Measurements from ENCODE around the gene FTSJ3.
A peak's percentile ranks its signal among the peaks of the same experiment; 100 is the strongest.
"Not testable (repeated sequence)": the region's sequence is repeated elsewhere in the genome, so short reads cannot be mapped to it uniquely, and the experiment has no call there.

FTSJ3 gene

GRCh38 chr17:63843387-63843888 lies 16.0 kb upstream of the FTSJ3 start:
- not testable (repeated sequence) for DNase-seq (ENCODE audit: low read depth)

GRCh38 chr17:63842540-63843386 lies 15.3 kb upstream of the FTSJ3 start, which contains the start of gene SMARCD2:
SMARCD2 (minus strand) TSS chr17:63842685; CDS start chr17:63842674, 11 bp downstream.
- peak; percentile 98 for DNase-seq (ENCODE audit: low read depth)

DNA sequence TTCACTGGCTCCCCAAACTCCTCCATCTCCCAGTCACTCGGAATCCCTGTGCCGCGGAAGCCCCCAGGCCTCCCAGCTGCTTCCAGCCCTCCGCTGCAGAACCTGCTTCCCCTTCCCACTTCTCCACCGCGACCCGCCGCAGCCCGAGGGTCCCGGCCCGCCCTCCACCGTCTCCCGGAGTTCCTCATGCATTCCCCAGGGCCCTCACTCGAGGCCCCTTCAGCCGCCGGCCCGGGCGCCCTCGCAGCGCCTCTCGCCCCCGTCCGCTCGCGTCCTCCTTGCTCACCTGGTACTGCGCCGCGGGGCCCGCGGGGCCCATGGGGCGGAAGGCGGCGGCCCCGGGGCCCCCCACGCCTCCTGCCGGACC lies 14.7 kb upstream of the FTSJ3 start:
- no peak for DNase-seq (ENCODE audit: low read depth)

GRCh38 chr17:63841350-63842172 lies 14.1 kb upstream of the FTSJ3 start:
- DNase-seq (ENCODE audit: low read depth): no peak

DNA sequence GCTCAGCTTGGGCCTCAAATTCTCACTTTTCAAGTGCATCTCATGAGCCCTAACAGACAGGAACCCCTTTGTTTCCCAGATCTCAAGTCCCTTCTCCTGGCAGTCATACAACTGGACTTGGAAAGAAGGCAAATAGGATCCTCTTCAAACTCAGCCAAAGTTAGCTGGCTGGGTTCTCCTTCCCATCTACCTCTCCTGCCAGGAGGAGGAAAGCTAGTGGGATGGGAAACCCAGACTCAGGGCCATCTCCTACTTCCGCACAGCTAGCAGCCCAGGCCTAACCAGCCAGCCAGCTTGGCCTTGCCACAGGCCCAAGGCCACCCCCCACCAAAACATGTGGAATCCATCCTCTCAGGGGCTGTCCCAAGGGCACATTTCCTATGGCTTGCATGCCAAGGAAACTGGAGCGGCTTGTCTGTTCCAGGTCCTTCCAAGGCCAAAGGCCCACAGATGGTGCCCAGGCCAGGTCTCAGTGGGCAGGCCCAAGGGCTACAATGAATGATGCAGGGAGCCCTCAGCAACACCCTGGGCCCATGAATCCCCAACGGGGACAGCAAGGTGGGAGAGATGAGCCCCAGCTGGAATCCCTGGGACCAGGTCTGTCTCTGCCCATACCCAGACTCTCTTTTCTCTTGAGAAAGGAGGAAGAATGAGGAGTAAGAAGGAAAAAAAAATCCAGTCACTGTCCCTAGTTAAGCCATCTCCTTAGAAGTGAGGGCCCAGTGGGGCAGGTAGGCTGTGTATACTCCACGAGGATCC lies 13.3 kb upstream of the FTSJ3 start:
- DNase-seq (ENCODE audit: low read depth): no peak

- DNase-seq (ENCODE audit: low read depth): no peak
These were observed 11.2 kb upstream of the FTSJ3 start for GRCh38 chr17:63838631-63839171.

- no peak for DNase-seq (ENCODE audit: low read depth)
These were observed 10.6 kb upstream of the FTSJ3 start for GRCh38 chr17:63837962-63838600.

GRCh38 chr17:63837480-63837879 lies 10.0 kb upstream of the FTSJ3 start:
- DNase-seq (ENCODE audit: low read depth): no peak

DNA sequence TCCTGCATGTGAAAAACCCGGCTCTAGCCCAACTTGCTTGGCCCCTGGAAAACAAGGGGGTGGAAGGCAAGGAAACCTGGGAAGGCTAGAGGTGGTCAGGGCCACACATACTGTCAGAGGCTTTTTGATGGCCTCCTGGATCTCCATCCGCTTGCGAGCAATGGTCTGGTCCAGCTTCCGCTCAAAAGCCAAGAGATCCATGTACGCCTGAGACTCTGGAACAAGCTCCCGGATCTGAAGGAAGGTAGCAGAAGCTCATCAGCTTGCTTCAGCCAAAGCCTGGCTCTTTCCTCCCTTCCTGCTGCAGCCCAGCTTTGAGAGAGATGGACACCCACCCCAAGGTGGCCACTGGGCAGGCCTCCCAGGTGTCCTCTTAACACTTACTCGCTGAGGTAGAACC lies 9.3 kb upstream of the FTSJ3 start:
- DNase-seq (ENCODE audit: low read depth): no peak

DNA sequence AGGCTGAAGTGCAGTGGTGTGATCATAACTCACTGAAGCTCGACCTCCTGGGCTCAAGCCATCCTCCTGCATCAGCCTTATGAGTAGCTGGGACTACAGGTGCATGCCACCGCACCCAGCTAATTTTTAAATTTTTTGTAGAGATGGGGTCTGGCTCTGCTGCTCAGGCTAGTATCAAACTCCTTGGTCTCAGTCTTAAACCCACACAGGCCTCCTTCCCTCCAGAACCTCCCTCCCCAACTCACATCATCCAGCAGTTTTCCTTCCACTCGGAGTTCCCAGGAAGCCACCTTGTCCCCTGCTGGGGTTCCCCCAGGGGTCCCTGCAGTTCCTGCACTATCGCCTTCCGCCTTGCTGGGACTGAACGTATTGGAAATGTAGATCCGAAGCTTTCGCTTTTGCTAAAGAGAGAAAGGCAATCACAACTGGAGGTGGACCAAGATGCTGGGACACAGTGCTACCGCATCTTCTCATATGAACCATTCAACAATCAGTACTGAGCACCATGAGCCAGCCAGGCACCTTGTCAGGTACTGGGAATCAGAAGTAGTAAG lies 7.8 kb upstream of the FTSJ3 start:
- no peak for DNase-seq (ENCODE audit: low read depth)

GRCh38 chr17:63834431-63835166 lies 7.1 kb upstream of the FTSJ3 start:
- DNase-seq (ENCODE audit: low read depth): peak; percentile 44

GRCh38 chr17:63833741-63834373 lies 6.4 kb upstream of the FTSJ3 start:
- DNase-seq (ENCODE audit: low read depth): no peak

DNA sequence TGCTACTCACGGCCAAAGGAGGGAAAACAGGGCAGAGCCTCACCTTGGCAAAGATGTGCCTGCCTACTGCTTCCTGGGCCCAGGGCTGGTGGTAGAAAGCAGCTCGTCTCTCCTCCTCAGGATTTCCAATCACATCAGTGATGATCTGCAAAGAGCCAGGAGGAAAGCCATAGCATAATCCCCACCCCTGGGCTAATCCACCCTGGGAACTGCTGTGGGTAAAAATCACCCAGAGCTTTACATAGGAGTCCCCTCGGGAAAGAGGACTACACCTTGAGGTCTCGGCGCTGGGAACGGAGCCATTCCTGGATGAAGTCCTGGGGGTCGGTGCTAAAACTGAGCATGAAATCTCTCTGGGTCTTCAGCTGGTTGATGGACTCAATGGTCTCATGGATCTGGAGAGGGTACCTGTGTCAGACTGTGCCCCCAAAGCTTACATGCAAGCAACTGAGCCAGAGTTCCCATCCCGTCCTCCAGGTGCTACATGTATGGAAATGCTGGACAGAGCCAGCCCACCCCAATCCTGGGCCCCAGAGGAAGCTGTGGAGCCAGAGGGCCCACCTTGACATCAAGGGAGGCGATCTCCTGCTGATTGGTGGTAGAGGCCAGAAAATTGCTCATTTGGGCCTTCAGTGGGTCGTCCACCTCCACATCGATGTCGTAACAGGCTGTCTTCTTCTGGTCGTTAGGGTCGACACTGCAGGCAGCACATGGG lies 5.7 kb upstream of the FTSJ3 start:
- DNase-seq (ENCODE audit: low read depth): no peak

DNA sequence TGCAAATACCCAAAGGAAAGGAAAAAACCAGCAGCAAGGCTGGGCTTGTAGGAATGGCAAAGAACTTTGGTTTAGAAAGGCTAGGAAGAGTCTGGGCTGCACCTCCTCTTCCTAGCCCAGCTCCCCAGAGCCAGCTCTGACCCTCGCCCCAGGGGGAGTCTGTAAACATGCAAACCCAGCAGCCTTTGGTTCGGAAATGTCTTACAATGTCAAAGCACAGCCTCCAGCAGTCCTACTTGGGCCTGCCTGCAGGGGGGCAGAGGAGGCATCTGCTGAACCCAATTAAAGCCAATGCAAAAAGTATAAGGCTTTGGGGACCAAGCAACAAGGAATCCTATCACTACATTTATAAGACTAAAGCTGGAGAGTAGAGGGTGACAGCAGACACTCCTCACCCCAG lies 5.0 kb upstream of the FTSJ3 start:
- no peak for DNase-seq (ENCODE audit: low read depth)

DNA sequence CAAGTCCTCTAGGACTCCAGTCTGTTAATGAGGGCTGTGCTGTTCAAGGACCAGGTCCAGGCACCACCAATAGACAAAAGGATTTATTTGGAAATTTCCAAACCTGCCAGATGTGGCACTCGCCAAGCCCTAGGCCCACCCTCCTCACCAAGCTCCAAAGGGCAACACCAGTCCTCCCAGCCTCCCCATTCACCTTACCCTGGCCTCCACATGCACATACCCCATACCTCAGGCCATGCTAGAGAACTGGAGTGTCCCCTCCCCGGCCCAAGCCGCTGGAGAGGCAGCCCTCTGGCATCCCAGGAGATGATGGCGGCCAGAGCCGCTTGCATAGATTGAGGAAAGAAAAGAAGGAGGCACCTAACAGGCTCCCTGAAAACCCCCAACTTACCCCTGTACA lies 4.6 kb upstream of the FTSJ3 start:
- DNase-seq (ENCODE audit: low read depth): no peak

DNA sequence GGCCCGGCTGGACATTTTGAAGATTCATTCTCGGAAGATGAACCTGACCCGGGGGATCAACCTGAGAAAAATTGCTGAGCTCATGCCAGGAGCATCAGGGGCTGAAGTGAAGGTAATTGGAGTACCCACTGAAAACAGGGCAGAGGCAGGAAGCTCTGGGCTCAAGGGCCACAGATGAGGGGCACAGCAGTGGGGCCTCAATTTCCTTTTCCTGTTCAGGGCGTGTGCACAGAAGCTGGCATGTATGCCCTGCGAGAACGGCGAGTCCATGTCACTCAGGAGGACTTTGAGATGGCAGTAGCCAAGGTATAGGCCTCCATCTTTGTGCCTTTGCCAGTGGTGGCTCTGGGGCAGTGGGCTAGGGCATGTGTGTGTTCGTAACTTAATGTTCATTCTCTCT lies 4.0 kb upstream of the FTSJ3 start:
- DNase-seq (ENCODE audit: low read depth): no peak

GRCh38 chr17:63830904-63831491 lies 3.5 kb upstream of the FTSJ3 start:
- no peak for DNase-seq (ENCODE audit: low read depth)

- DNase-seq (ENCODE audit: low read depth): no peak
These were observed 2.8 kb upstream of the FTSJ3 start for GRCh38 chr17:63830278-63830677.

DNA sequence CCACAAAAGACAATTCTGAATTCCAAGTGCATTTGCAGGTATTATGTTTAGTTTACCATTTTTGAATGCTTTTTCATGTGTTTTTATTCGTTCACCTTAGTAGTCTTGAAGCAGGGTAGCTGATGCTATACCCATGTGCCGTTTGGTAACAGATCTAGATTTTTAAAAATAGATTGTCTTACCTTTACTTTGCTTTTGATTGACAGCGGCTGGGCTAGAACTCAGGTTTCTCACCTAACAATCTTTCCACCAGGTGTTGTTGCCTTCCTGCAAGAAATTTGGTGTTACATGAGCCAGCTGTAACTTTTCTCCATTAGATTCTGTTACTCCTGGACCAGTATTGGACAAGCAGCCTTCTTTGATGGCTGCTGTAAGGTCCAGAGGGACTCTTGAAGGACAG lies 1.5 kb upstream of the FTSJ3 start:
- no peak for DNase-seq (ENCODE audit: low read depth)
